Adrenal gland (tissue), 12 donors: ENCODE data around the gene STAMBPL1. TPM values are rescaled to one million over a fixed set of nuclear protein-coding genes. Genes with fewer than 3 reads are reported as not detected.

ENCODE experiments used
- DNase-seq, 7 donors: peaks; one replicate each; pipeline ENCODE4 v3.0.0-alpha.2; 2019 to 2020
- H3K27ac ChIP-seq, 5 donors: fragments of 200-600 bp; sonication (generic) in 4 of 5; 1 replicate in 3 of 5; 2 replicates in 2 of 5; pipeline versions ENCODE4 v1.5.1 to v1.8.0; 2016 to 2020; ENCODE audit warnings: mild to moderate bottlenecking in 1 of 5
- H3K27me3 ChIP-seq: fragments of 200-600 bp; 2 replicates; pipeline ENCODE4 v1.8.0; 2021
- H3K36me3 ChIP-seq, 2 donors: fragments of 200-600 bp; replicated peaks in 1 of 2; 1 replicate in 1 of 2; 2 replicates in 1 of 2; pipeline versions ENCODE4 v1.5.1 to v1.8.0; 2018 to 2022
- H3K4me1 ChIP-seq, 2 donors: fragments of 200-600 bp; replicated peaks in 1 of 2; 1 replicate in 1 of 2; 2 replicates in 1 of 2; pipeline versions ENCODE4 v1.5.1 to v1.8.0; 2018 to 2021
- H3K4me3 ChIP-seq, 4 donors: fragments of 200-600 bp; sonication (generic) in 3 of 4; one replicate each; pipeline ENCODE4 v1.5.1; 2016 to 2018
- H3K9me3 ChIP-seq, 3 donors: fragments of 200-600 bp; sonication (generic) in 1 of 3; replicated peaks in 1 of 3; 1 replicate in 2 of 3; 2 replicates in 1 of 3; pipeline versions ENCODE4 v1.5.1 to v1.8.0; 2016 to 2021
- CTCF ChIP-seq, 6 experiments: fragments of 450-650 bp in 4 of 6; fragments of 200-600 bp in 2 of 6; sonication (generic) in 1 of 6; IDR thresholded peaks; 1 replicate in 5 of 6; 2 replicates in 1 of 6; pipeline versions ENCODE4 v1.5.1 to v1.8.0; 2016 to 2021; ENCODE audit warnings: antibody characterized with exemption in 6 of 6, mild to moderate bottlenecking in 2 of 6, moderate library complexity in 1 of 6
- POLR2A ChIP-seq, 2 donors: fragments of 450-650 bp; IDR thresholded peaks; one replicate each; pipeline ENCODE4 v1.6.1; 2017; ENCODE audit warnings: antibody characterized with exemption in 2 of 2, mild to moderate bottlenecking in 2 of 2, moderate library complexity in 1 of 2
- WGBS, 4 donors: extraction: QIAGEN DNeasy Blood & Tissue Kit in 2 of 4; methylation state at CpG; one replicate each; pipeline versions ENCODE4 v1.1.5 to v1.1.7; 2013 to 2017; 5-methylcytosine and 5-hydroxymethylcytosine counted together
- intact Hi-C, 2 donors: fragments of 100-400 bp; cut with DNase I; formaldehyde crosslinking; loops; one replicate each; pipeline versions ENCODE4 v1.14.1 to v1.15.0; 2022 to 2023
- polyA plus RNA-seq, 3 donors: library from polyadenylated mRNA; stranded (reverse); fragments of 200-250 nt in 2 of 3; fragments of 350-450 nt in 1 of 3; fragmentation: Illumina TruSeq in 1 of 3; extraction: RNeasy Lipid Tissue Mini Kit (QIAGEN cat#74804) in 1 of 3; gene quantifications; one replicate each; pipeline ENCODE4 v1.2.3, GENCODE V29; 2013 to 2014
- total RNA-seq, 9 donors: library from RNA; depleted of rRNA in 4 of 9; stranded (reverse); fragments of >200 nt in 4 of 9; fragments of 120-200 nt in 1 of 9; fragmentation: NEBNext Ultra II Directional in 1 of 9; extraction: Animal tissue kit (Norgen Biotek cat#: 25700) in 1 of 9; gene quantifications; one replicate each; pipeline versions ENCODE4 v1.1.0 to v1.2.4, GENCODE V29; 2013 to 2023
- donor health status: healthy with polysubstance abuse.
- donor health status: Bipolar disorder and iron deficiency.
- donor health status: DM: yes; HTN: yes; CAD: no.
- donor health status: DM: no; HTN: no; CAD: no.
- donor health status: DM: no; HTN: no; CAD: no.
- donor health status: DM: yes; HTN: yes; CAD: no.

The STAMBPL1 gene
- total and polyA plus RNA-seq, 12 donors: 11.0 to 108 (median 49.5) TPM

DNA sequence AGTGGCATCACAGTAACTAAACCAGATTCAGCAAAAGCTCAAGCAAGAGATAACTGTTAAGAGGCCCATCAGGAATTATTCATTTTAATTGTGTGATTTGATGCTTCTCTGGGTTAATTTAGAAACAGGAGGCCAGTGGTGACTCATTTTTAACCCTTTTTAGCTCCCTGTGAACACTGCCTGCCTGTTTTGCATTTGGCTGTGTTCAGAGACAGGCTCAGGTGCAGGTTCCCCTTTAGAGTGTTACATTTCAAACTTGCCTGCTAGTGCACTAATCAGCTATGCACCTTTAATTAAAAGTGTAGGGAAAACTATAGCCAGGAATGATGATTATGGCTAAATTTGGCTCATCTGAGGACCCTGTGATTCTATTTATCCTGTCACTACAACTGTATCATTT is 6.5 kb downstream of the STAMBPL1 start:
- H3K4me1 ChIP-seq: peaks cover 32 to 83% of the 10 kb centered on the region in 2 donors
- TF ChIP-seq POLR2A (IDR thresholded peaks at IDR 0.05) (no peak), CTCF (IDR thresholded peaks at IDR 0.05) (no peak)
- no peaks in the 10 kb centered on the region for H3K36me3 ChIP-seq
- no peaks in the 10 kb centered on the region for H3K27me3 ChIP-seq
- no peak overlapping the region for H3K27ac ChIP-seq
- H3K4me3 ChIP-seq: no peak overlapping the region
- no peaks in the 10 kb centered on the region for H3K9me3 ChIP-seq
- DNase-seq: no peak
- intact Hi-C loops: no loop called here

DNA sequence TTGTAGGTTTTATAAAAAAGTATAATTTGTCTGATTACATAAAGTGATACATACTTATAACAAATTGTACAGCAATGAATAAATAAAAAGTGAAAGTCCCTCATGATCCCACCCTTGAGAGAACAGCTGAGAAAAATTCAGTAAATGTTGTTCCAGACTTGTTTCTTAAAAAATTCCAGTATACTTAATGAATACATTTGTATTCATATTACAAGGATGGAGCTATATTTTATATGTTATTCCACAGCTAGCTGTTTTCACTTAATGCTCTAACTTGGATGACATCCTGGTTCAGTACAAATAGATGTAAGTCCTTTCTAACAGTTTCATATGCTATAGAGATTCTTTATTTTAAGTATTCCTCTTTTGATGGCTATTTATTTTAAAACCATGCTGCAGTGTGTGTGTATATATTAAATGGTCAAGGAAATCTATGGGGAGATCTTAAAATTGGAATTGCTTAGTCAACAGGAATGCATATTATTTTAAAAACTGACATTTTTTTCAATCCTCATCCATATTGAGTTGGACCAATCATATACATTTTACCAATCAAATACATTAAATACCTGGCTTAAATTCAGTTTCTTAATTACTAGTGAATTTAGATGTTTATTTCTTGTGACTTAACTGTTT is 8.9 kb downstream of the STAMBPL1 start:
- no peak for DNase-seq
- Histone ChIP-seq H3K4me1 (peaks cover 24 to 82% of the 10 kb centered on the region in 2 donors), H3K27me3 (no peaks in the 10 kb centered on the region), H3K36me3 (no peaks in the 10 kb centered on the region), H3K4me3 (no peak overlapping the region), H3K27ac (no peak overlapping the region), H3K9me3 (no peaks in the 10 kb centered on the region)
- TF ChIP-seq CTCF (IDR thresholded peaks at IDR 0.05) (no peak), POLR2A (IDR thresholded peaks at IDR 0.05) (no peak)
- intact Hi-C loops: no loop called here

GRCh38 chr10:88889559-88890337 is 9.7 kb downstream of the STAMBPL1 start:
- no peak for DNase-seq
- intact Hi-C loops: no loop called here
- no peak overlapping the region for H3K4me3 ChIP-seq
- H3K36me3 ChIP-seq: no peaks in the 10 kb centered on the region
- WGBS, 4 donors: 72 to 95% (median 87%) methylated on average over 1 of the region's 1 CpG
- peak overlapping the region in 1 of 5 donors; percentile 6 for H3K27ac ChIP-seq
- no peak for TF ChIP-seq CTCF (IDR thresholded peaks at IDR 0.05)
- no peak for TF ChIP-seq POLR2A (IDR thresholded peaks at IDR 0.05)
- H3K9me3 ChIP-seq: no peaks in the 10 kb centered on the region
- no peaks in the 10 kb centered on the region for H3K27me3 ChIP-seq
- H3K4me1 ChIP-seq: peaks cover 30 to 82% of the 10 kb centered on the region in 2 donors

DNA sequence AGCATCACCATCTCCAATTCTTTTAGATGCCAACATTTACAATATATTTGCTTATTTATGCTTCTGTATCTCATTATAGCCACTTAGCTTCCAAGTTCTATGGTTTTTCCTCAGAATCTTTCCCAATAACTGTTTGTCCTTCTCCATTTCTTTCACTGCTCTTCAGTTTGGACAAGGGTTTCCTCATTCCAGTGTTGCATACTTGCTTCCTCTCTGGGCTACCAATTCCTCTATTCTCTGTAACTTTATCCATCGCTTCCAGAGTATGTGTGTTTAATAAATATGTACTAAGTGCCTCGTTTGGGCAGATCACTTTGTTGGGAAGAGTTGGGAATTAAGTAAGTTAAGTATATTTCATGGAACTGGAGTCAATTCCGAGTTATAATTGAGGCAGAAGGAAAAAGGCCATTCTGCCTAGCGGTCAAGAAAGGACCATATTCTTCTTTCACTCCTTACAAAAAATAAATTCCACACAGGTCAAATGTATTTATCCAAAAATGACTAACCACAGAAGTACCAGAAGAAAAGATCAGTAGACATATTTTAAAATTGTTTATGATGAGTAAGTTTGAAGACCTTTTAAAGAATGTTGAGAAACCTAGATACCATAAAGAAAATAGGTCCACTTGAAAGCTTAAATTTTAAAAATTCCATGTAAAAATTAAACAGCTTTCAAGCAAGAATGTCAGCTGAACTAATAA is 10.8 kb downstream of the STAMBPL1 start:
- Histone ChIP-seq H3K36me3 (no peaks in the 10 kb centered on the region), H3K9me3 (no peaks in the 10 kb centered on the region), H3K27ac (peak overlapping the region in 1 of 5 donors; percentile 6), H3K4me1 (peaks cover 30 to 82% of the 10 kb centered on the region in 2 donors), H3K4me3 (no peak overlapping the region), H3K27me3 (no peaks in the 10 kb centered on the region)
- intact Hi-C loops: no loop called here
- no peak for DNase-seq
- 92 to 93% (median 93%) methylated on average over 4 of the region's 4 CpGs for WGBS, 4 donors
- no peak for TF ChIP-seq CTCF (IDR thresholded peaks at IDR 0.05)
- TF ChIP-seq POLR2A (IDR thresholded peaks at IDR 0.05): no peak
